Neural cell (in vitro differentiated cells): Measurements from ENCODE around the gene RPRD1A.

ENCODE experiments used
- CTCF ChIP-seq: fragments of 450-650 bp; IDR thresholded peaks from 2 replicates; pipeline ENCODE4 v1.5.1; 2014; ENCODE audit warnings: antibody characterized with exemption, mild to moderate bottlenecking, moderate library complexity; ENCODE audit not compliant: poor library complexity, severe bottlenecking
- EP300 ChIP-seq: fragments of 450-650 bp; conservative IDR thresholded peaks from 2 replicates; pipeline ENCODE4 v1.6.1; 2014; ENCODE audit warnings: antibody characterized with exemption, mild to moderate bottlenecking, moderate library complexity; ENCODE audit not compliant: poor library complexity, severe bottlenecking
- EZH2 ChIP-seq: fragments of 200-600, 300-800 bp; shearing (Covaris generic), sonication (generic); IDR thresholded peaks from 2 replicates; pipeline ENCODE4 v1.6.1; 2014; ENCODE audit warnings: antibody characterized with exemption, low read length, borderline replicate concordance, mild to moderate bottlenecking; ENCODE audit not compliant: insufficient read depth, poor library complexity, severe bottlenecking
- MXI1 ChIP-seq: fragments of 450-650 bp; conservative IDR thresholded peaks from 2 replicates; pipeline ENCODE4 v1.6.1; 2014; ENCODE audit warnings: antibody characterized with exemption, mild to moderate bottlenecking; ENCODE audit not compliant: poor library complexity, severe bottlenecking
- POLR2AphosphoS5 ChIP-seq: IDR thresholded peaks from 2 replicates; pipeline ENCODE4 v1.6.1; 2012
- RAD21 ChIP-seq: fragments of 450-650 bp; conservative IDR thresholded peaks from 2 replicates; pipeline ENCODE4 v1.6.1; 2014; ENCODE audit warnings: antibody characterized with exemption, mild to moderate bottlenecking, moderate library complexity
- REST ChIP-seq: IDR thresholded peaks from 2 replicates; pipeline ENCODE4 v1.6.1; 2012; ENCODE audit warnings: borderline replicate concordance
- SMC3 ChIP-seq: fragments of 450-650 bp; conservative IDR thresholded peaks from 2 replicates; pipeline ENCODE4 v1.6.1; 2014; ENCODE audit warnings: antibody characterized with exemption, mild to moderate bottlenecking, moderate library complexity; ENCODE audit not compliant: poor library complexity
- TAF1 ChIP-seq: IDR thresholded peaks from 2 replicates; pipeline ENCODE4 v1.6.1; 2012; ENCODE audit warnings: low read depth

- TF ChIP-seq CTCF (no peak), POLR2AphosphoS5 (no peak), EP300 (no peak), EZH2 (no peak), REST (no peak), TAF1 (no peak), MXI1 (no peak), SMC3 (no peak), RAD21 (no peak)
Observed at GRCh38 chr18:36031407-36031806, 36.0 kb downstream of the RPRD1A start.
